ENCODE results near the gene IRAK3. TPM values are rescaled to one million over a fixed set of nuclear protein-coding genes. Genes with fewer than 3 reads are reported as not detected.

IRAK3 gene
- total RNA-seq, 1 experiment from 2014 or later = 0.12 TPM

DNA sequence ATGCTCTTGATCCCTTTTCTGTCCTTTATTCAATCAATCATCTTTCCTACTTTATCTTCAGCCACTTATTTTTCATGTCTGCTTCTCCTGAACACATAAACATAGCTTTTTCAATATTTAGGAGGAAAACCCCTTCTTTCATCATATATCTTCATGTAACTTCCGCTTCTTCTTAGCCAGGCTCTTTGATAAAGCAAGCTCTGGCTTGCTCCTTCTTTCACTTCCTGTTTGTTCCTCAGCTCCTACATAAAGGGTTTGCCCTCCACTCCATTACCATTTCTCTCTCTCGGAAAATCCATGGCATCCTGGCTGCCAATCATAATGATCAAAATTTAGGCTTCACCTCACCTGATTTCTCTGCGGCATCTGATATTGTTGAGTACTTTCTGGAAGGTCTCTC lies 79.5 kb downstream of the IRAK3 start:
- intact Hi-C loops (cut with micrococcal nuclease) = no loop called here
- Histone ChIP-seq H3K9me3 (ENCODE audit: control insufficient read depth in 1 of 2, insufficient read depth in 1 of 2, low read depth in 1 of 2, low read length in 2 of 2) (no peaks in the 10 kb centered on the region), H3K4me1 (ENCODE audit: control insufficient read depth in 1 of 2, insufficient read depth in 2 of 2, low read length in 2 of 2) (no peaks in the 10 kb centered on the region), H3K27me3 (ENCODE audit: insufficient read depth, low read length) (no peaks in the 10 kb centered on the region), H3K79me2 (ENCODE audit: insufficient read depth, low read length) (no peaks in the 10 kb centered on the region), H2AFZ (ENCODE audit: low read depth, low read length, poor library complexity, severe bottlenecking) (no peak overlapping the region), H3K9me2 (ENCODE audit: insufficient read depth) (no peaks in the 10 kb centered on the region), H3K27ac (ENCODE audit: low read depth, low read length) (no peak overlapping the region), H3K4me3 (replicated peaks in 1 of 2; ENCODE audit: low read depth in 1 of 2, low read length in 2 of 2) (no peak overlapping the region), H3K4me2 (ENCODE audit: low read length) (no peak overlapping the region), H3K9ac (ENCODE audit: low read length) (no peak overlapping the region), H4K20me1 (ENCODE audit: insufficient read depth) (no peaks in the 10 kb centered on the region), H3K36me3 (ENCODE audit: control insufficient read depth in 1 of 2, insufficient read depth in 2 of 2, low read length in 2 of 2) (no peaks in the 10 kb centered on the region)
- no peak for ATAC-seq
- RAD21 ChIA-PET (ENCODE audit: low non-redundant PET in 1 of 2, low total read pairs in 2 of 2, uncharacterized antibody in 2 of 2, unreplicated experiment in 2 of 2) = no interaction called here
- no peak for DNase-seq (ENCODE audit: low read depth, low spot score)
- BruUV-seq (replicated peaks) = no TSS peak
- TF ChIP-seq, protein P1, sequence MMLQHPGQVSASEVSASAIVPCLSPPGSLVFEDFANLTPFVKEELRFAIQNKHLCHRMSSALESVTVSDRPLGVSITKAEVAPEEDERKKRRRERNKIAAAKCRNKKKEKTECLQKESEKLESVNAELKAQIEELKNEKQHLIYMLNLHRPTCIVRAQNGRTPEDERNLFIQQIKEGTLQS (IDR thresholded peaks at IDR 0.05) = no peak
- no peak for TF ChIP-seq POLR2A (IDR thresholded peaks at IDR 0.05; ENCODE audit: borderline replicate concordance, extremely low read depth, insufficient read depth, insufficient read length)
- POLR2A ChIA-PET = no interaction called here
- CTCF ChIA-PET = no interaction called here

DNA sequence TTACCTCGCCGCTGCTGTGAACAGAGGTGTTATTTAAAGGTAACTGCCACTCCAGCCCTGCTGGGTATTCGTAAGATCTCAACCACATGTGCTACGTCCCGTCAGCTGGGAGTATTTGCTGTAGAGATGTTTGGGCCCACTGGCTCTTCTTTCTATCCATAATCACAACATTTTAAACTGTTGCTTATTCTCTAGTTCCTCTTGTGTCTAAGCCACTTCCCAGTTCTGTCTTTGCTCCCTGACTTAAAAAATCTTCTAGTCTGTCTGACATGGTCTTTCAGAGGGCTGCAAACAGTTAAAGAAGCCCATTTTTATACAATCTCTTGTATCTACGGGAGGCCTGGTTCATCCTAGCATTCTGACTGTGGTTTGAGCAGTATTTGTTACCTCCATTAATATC lies 80.1 kb downstream of the IRAK3 start:
- Histone ChIP-seq H3K9me2 (ENCODE audit: insufficient read depth) (no peaks in the 10 kb centered on the region), H3K4me2 (ENCODE audit: low read length) (no peak overlapping the region), H3K4me3 (replicated peaks in 1 of 2; ENCODE audit: low read depth in 1 of 2, low read length in 2 of 2) (no peak overlapping the region), H3K27me3 (ENCODE audit: insufficient read depth, low read length) (no peaks in the 10 kb centered on the region), H3K9me3 (ENCODE audit: control insufficient read depth in 1 of 2, insufficient read depth in 1 of 2, low read depth in 1 of 2, low read length in 2 of 2) (no peaks in the 10 kb centered on the region), H3K36me3 (ENCODE audit: control insufficient read depth in 1 of 2, insufficient read depth in 2 of 2, low read length in 2 of 2) (no peaks in the 10 kb centered on the region), H2AFZ (ENCODE audit: low read depth, low read length, poor library complexity, severe bottlenecking) (no peak overlapping the region), H3K4me1 (ENCODE audit: control insufficient read depth in 1 of 2, insufficient read depth in 2 of 2, low read length in 2 of 2) (no peaks in the 10 kb centered on the region), H3K9ac (ENCODE audit: low read length) (no peak overlapping the region), H3K79me2 (ENCODE audit: insufficient read depth, low read length) (no peaks in the 10 kb centered on the region), H4K20me1 (ENCODE audit: insufficient read depth) (no peaks in the 10 kb centered on the region), H3K27ac (ENCODE audit: low read depth, low read length) (no peak overlapping the region)
- ATAC-seq (no peak), DNase-seq (ENCODE audit: low read depth, low spot score) (no peak)
- RAD21 ChIA-PET (ENCODE audit: low non-redundant PET in 1 of 2, low total read pairs in 2 of 2, uncharacterized antibody in 2 of 2, unreplicated experiment in 2 of 2) = interaction anchor here in 1 of 2 experiments (0.7 kb wide), 1 partner anchor 33 kb away, joined by 3 read pairs; the partner anchor contains the start of gene HELB
- CTCF ChIA-PET = interaction anchor here (0.9 to 2.1 kb wide), 10 partner anchors 10 to 162 kb away, joined by 3 to 16 read pairs (median 6); partner anchors contain the start of gene TMBIM4
- TF ChIP-seq RAD21 (IDR thresholded peaks at IDR 0.05; ENCODE audit: low read depth) (no peak), SIN3A (IDR thresholded peaks at IDR 0.05; ENCODE audit: low read depth) (no peak), FOSL1 (IDR thresholded peaks at IDR 0.05; ENCODE audit: low read depth) (no peak), SRF (IDR thresholded peaks at IDR 0.05; ENCODE audit: low read depth) (no peak), ZNF274 (IDR thresholded peaks at IDR 0.05; ENCODE audit: low read depth, low read length) (no peak), JUND (IDR thresholded peaks at IDR 0.05) (no peak)
- TF ChIP-seq, protein P2, sequence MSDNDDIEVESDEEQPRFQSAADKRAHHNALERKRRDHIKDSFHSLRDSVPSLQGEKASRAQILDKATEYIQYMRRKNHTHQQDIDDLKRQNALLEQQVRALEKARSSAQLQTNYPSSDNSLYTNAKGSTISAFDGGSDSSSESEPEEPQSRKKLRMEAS (IDR thresholded peaks at IDR 0.05) = no peak
- POLR2A ChIA-PET = no interaction called here
- BruUV-seq (replicated peaks) = no TSS peak
- intact Hi-C loops (cut with micrococcal nuclease) = no loop called here
